Kidney epithelial cell (primary cell): Measurements from ENCODE around the gene CRIP2. TPM values are rescaled to one million over a fixed set of nuclear protein-coding genes. Genes with fewer than 3 reads are reported as not detected.

Source experiments
- DNase-seq: peaks from one replicate; pipeline ENCODE4 v3.0.0-alpha.2; 2010; ENCODE audit warnings: low read depth
- H3K27me3 ChIP-seq: 2 replicates; pipeline ENCODE4 v1.6.0; 2011; ENCODE audit warnings: low read length; ENCODE audit not compliant: control insufficient read depth, insufficient read depth
- H3K36me3 ChIP-seq: 2 replicates; pipeline ENCODE4 v1.5.1; 2011; ENCODE audit warnings: low read length; ENCODE audit not compliant: control insufficient read depth, insufficient read depth
- H3K4me3 ChIP-seq: 2 replicates; pipeline ENCODE4 v1.5.1; 2011; ENCODE audit warnings: low read depth, mild to moderate bottlenecking, control low read depth, low read length
- total RNA-seq: library from RNA; depleted of rRNA; stranded (reverse); fragments of >200 nt; gene quantifications from 2 replicates; pipeline ENCODE4 v1.2.3, GENCODE V29; 2015
- TF ChIP-seq, protein P1 (sequence below): IDR thresholded peaks from 2 replicates; pipeline ENCODE4 v1.5.1; 2011; ENCODE audit warnings: mild to moderate bottlenecking, moderate library complexity, low read length, control low read depth, inconsistent platforms; ENCODE audit not compliant: insufficient read depth, poor library complexity, severe bottlenecking

The CRIP2 gene
- total RNA-seq, 1 donor from 2014 or later, result 101 TPM

DNA sequence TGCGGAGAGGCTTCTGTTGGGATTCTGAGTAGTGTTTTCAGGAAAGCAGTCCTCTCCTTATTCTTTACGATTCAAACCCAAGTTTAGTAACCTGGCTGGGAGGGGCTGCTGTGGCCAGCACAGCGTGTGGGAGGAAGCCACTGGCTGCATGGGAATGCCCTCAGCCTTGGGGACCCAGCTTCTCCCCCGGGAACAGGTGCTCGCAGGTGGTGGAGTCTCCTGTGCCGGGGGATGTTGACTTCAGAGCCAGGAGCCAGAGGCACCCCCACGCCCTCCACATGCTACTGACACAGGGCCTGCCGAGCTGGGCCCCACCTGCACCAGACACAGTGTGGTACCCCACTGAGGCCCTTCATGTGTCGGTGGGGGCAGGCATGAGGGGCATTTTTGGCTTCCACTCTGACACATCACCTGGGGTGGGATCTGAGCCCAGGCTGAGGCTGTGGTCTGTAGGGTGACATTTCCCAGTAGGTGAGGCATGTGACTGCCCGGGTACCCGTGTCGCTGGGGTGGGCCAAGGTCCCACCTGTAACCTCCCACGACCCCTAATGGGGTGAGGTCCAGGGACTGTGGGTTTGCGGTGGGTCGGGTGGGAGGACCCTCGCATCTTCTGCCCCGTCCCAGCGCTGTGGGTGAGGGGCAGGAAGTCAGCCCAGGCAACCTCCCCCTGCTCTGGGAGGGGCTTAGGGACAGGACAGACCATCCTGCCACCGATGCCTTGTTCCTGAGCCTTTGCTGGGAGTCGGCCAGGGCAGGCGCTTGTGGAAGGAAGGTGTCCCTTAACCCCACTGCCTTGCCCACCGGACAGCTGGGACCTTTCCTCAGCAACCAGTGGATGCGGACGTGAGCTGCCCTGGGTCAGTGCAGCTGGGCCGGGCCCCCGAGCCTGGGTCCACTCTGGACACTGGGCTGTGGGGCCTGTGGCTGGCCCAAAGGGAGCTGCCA lies 28.4 kb upstream of the CRIP2 start:
- DNase-seq, result no peak
- Histone ChIP-seq H3K27me3 (no peaks in the 10 kb centered on the region), H3K4me3 (no peak overlapping the region), H3K36me3 (no peaks in the 10 kb centered on the region)
- TF ChIP-seq, protein P1, sequence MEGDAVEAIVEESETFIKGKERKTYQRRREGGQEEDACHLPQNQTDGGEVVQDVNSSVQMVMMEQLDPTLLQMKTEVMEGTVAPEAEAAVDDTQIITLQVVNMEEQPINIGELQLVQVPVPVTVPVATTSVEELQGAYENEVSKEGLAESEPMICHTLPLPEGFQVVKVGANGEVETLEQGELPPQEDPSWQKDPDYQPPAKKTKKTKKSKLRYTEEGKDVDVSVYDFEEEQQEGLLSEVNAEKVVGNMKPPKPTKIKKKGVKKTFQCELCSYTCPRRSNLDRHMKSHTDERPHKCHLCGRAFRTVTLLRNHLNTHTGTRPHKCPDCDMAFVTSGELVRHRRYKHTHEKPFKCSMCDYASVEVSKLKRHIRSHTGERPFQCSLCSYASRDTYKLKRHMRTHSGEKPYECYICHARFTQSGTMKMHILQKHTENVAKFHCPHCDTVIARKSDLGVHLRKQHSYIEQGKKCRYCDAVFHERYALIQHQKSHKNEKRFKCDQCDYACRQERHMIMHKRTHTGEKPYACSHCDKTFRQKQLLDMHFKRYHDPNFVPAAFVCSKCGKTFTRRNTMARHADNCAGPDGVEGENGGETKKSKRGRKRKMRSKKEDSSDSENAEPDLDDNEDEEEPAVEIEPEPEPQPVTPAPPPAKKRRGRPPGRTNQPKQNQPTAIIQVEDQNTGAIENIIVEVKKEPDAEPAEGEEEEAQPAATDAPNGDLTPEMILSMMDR, result no peak

DNA sequence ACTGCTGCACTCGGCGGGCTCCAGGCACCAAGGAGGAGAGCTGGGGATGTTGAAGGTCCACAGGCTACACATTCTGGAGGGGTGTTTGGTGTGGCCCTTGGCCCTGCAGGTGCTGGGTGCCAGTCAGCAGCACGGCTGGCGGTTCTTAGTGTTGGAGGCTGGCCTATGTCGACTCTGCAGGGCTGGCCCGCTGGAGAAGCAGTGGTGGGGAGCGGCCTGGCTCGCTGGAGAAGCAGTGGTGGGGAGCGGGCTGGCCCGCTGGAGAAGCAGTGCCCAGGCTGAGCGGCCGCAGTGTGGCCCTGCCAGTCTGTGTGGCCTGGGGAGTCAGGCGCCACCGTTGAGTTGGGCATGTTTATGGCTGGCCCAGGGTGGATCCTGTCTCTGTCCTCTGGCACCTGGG lies 27.6 kb upstream of the CRIP2 start:
- Histone ChIP-seq H3K4me3 (no peak overlapping the region), H3K27me3 (no peaks in the 10 kb centered on the region), H3K36me3 (no peaks in the 10 kb centered on the region)
- TF ChIP-seq, protein P1, result no peak
- no peak for DNase-seq

DNA sequence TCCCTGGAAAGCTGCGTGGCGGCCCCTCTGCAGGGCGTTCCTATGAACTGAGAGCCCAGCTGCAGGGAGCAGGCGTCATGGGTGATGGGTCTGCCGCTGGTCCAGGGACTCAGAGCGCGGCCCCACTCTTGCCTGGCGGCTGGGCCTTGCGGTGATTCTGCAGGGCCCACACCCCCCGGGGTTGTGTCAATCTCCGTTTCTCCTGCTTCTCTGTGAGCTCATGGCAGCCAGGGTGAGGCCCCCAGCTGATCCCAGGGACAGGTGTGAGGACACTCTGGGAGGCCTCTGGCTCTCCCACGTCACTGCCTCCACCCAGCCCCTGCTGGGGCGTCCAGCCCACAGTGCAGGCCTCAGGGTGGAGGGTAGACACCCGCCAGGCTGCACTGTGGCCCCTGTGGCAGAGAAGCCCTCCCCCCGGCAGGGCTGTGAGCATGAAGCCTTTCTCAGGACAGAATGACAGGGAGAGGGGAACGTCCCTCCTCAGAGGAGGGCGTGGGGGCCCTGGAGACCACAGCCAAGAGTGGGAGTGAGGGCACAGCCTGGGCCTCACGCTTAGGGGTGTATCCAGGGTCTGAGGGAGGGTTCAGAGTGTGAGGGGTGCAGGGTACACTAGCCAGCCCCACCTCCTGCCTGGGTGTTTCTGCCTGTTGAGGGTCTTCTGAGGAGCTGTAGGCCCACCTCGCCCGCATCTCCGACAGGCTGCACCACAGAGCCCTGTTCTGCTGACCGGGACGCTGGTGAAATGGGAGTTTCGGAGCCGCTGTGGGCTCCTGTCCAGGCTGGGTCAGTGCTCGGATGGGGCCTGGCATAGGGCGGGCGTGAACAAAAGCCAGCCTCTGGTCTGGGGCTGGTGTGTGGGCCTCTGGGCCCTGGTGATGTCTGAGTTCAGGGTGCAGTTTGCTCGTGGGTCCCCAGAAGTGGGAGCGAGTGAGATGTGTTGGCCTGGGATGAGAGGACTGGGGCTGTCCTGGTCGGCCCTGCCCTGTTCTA lies 26.7 kb upstream of the CRIP2 start:
- TF ChIP-seq, protein P1, result no peak

DNA sequence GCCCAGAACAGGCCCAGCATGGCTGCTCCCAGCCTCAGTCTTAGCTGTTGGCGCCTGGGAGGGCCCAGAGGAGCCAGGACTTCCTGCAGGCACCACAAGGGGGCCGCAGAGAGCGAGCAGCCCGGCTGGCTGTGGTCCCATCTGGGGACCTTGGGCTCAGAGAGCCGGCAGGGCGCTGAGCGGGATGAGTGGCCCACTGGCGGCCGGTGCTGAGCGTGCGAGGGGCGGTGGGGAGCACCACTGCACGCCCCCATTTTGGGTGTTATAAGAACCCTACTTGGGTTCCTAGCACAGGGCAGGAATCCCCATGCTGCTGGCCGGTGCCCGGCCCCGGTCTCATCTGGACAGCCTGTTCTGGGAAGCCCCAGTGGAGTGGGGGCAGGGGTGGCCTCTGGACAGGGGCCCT lies 25.9 kb upstream of the CRIP2 start:
- DNase-seq, result no peak
- TF ChIP-seq, protein P1, result peak; percentile 91
- no peaks in the 10 kb centered on the region for H3K36me3 ChIP-seq

More for the DNA sequence above, 26.7 kb upstream of the CRIP2 start:
- no peak for DNase-seq
- H3K27me3 ChIP-seq, result no peaks in the 10 kb centered on the region
- no peaks in the 10 kb centered on the region for H3K36me3 ChIP-seq
- no peak overlapping the region for H3K4me3 ChIP-seq

DNA sequence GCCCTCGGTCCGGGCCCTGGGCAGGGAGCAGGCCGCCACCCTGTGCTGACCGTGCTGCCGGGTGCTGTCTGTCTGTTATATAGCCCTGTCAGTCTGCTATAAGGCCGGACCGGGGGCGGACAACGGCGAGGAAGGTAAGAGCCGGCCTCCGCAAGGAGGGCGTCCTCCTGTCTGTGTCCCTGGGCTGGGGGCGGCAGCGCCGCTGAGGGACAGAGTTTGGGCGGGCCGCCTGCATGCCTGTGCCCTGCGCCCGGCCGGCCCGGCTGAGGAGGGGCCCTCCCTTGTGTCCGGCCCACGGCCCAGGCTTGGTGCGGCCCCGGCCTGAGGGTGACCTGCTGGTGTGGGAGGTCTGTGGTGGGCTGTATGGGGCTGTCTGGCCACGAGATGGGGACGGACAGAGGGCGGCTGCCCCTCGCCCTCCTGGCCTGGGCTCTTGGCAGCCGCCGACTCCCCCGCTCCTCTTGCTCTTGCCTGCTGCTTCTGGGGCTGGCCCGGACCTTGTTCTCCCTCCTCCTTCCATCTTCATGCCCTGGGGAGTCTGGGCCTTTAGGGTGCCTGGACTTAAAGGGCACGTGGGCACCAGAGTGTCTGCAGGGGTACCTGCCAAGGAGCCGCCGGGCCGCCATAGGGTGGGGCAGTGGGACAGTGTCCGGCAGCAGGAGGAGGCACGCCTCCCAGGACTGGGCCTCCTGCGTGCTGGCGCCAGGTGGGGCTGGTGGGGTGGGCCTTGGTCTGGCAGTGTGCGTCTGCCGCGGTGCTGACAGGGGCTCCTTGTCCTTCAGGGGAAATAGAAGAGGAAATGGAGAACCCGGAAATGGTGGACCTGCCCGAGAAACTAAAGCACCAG lies 25.1 kb upstream of the CRIP2 start:
- TF ChIP-seq, protein P1, result no peak
- no peaks in the 10 kb centered on the region for H3K36me3 ChIP-seq

More for the DNA sequence above, 25.9 kb upstream of the CRIP2 start:
- no peak overlapping the region for H3K4me3 ChIP-seq
- H3K27me3 ChIP-seq, result no peaks in the 10 kb centered on the region

More for the DNA sequence above, 25.1 kb upstream of the CRIP2 start:
- no peak for DNase-seq
- Histone ChIP-seq H3K4me3 (no peak overlapping the region), H3K27me3 (no peaks in the 10 kb centered on the region)
